GM19025 (cell line): Measurements from ENCODE around the gene SYPL1.

Source experiments
- ATAC-seq: cut with Tn5 transposase; IDR thresholded peaks from one replicate; pipeline ENCODE4 v1.9.1; 2021; ENCODE audit warnings: mild to moderate bottlenecking, low read depth, moderate library complexity; ENCODE audit not compliant: unreplicated experiment

SYPL1 gene

GRCh38 chr7:106069471-106070200 lies 42.5 kb downstream of the SYPL1 start:
- ATAC-seq: no peak

- ATAC-seq: no peak
These were observed 43.1 kb downstream of the SYPL1 start for GRCh38 chr7:106068986-106069385.

GRCh38 chr7:106068538-106068961 lies 43.6 kb downstream of the SYPL1 start:
- ATAC-seq: no peak

- ATAC-seq: no peak
These were observed 44.4 kb downstream of the SYPL1 start for GRCh38 chr7:106067678-106068077.

GRCh38 chr7:106065575-106066500 lies 46.3 kb downstream of the SYPL1 start:
- ATAC-seq: no peak

GRCh38 chr7:106064771-106065574 lies 47.1 kb downstream of the SYPL1 start:
- ATAC-seq: no peak

GRCh38 chr7:106064316-106064715 lies 47.8 kb downstream of the SYPL1 start:
- ATAC-seq: no peak

- no peak for ATAC-seq
These were observed 48.4 kb downstream of the SYPL1 start for GRCh38 chr7:106063692-106064091.

GRCh38 chr7:106063024-106063423 lies 49.1 kb downstream of the SYPL1 start:
- no peak for ATAC-seq

- ATAC-seq: no peak
These were observed 49.6 kb downstream of the SYPL1 start for GRCh38 chr7:106062521-106062931.

GRCh38 chr7:106062006-106062405 lies 50.1 kb downstream of the SYPL1 start:
- ATAC-seq: no peak

GRCh38 chr7:106061301-106061979 lies 50.7 kb downstream of the SYPL1 start:
- no peak for ATAC-seq

GRCh38 chr7:106060394-106060920 lies 51.7 kb downstream of the SYPL1 start:
- ATAC-seq: no peak

- no peak for ATAC-seq
These were observed 52.6 kb downstream of the SYPL1 start for GRCh38 chr7:106059556-106059955.

- ATAC-seq: no peak
These were observed 53.2 kb downstream of the SYPL1 start for GRCh38 chr7:106058928-106059324.

- ATAC-seq: peak; percentile 56
These were observed 53.9 kb downstream of the SYPL1 start for GRCh38 chr7:106057962-106058927.

- ATAC-seq: no peak
These were observed 54.7 kb downstream of the SYPL1 start for GRCh38 chr7:106057204-106057961.
